Kidney (tissue), 14 donors: ENCODE data around the gene CTTN. TPM values are rescaled to one million over a fixed set of nuclear protein-coding genes. Genes with fewer than 3 reads are reported as not detected.

Source experiments
- DNase-seq, 5 donors: peaks; one replicate each; pipeline ENCODE4 v3.0.0-alpha.2; 2013 to 2020
- FAIRE-seq: peaks from 2 replicates; lab custom pipeline; 2012; peaks lifted over from hg19 to GRCh38; lab: Jason Lieb, UNC
- H3K27ac ChIP-seq, 2 donors: one replicate each; pipeline ENCODE4 v1.7.0; 2013; ENCODE audit warnings: low read depth in 2 of 2, low read length in 2 of 2, inconsistent platforms in 1 of 2
- H3K27me3 ChIP-seq: one replicate; pipeline ENCODE4 v1.7.1; 2013; ENCODE audit warnings: low read length, inconsistent platforms; ENCODE audit not compliant: control insufficient read depth, insufficient read depth
- H3K36me3 ChIP-seq, 3 donors: one replicate each; pipeline versions ENCODE4 v1.7.0 to v1.7.1; 2013; ENCODE audit warnings: low read length in 3 of 3, control low read depth in 1 of 3, inconsistent platforms in 1 of 3; ENCODE audit not compliant: insufficient read depth in 3 of 3, control insufficient read depth in 2 of 3
- H3K4me1 ChIP-seq, 3 donors: one replicate each; pipeline versions ENCODE4 v1.7.0 to v1.7.1; 2013; ENCODE audit warnings: low read length in 3 of 3, inconsistent platforms in 1 of 3, low read depth in 1 of 3; ENCODE audit not compliant: control insufficient read depth in 2 of 3, insufficient read depth in 2 of 3
- H3K4me3 ChIP-seq, 3 donors: one replicate each; pipeline versions ENCODE4 v1.7.0 to v1.8.1; 2013; ENCODE audit warnings: low read length in 3 of 3, control low read depth in 1 of 3, inconsistent platforms in 1 of 3
- H3K9ac ChIP-seq, 3 donors: one replicate each; pipeline versions ENCODE4 v1.7.0 to v1.7.1; 2013; ENCODE audit warnings: low read length in 3 of 3, control low read depth in 1 of 3, inconsistent platforms in 1 of 3
- H3K9me3 ChIP-seq, 3 donors: one replicate each; pipeline versions ENCODE4 v1.7.0 to v1.7.1; 2013; ENCODE audit warnings: low read length in 3 of 3, control low read depth in 1 of 3, inconsistent platforms in 1 of 3; ENCODE audit not compliant: control insufficient read depth in 2 of 3, insufficient read depth in 1 of 3
- intact Hi-C: fragments of 100-400 bp; cut with DNase I; formaldehyde crosslinking; loops from one replicate; pipeline ENCODE4 v1.11.1; 2022
- polyA plus RNA-seq: library from polyadenylated mRNA; stranded (reverse); fragments of 350-450 nt; fragmentation: Illumina TruSeq; extraction: RNeasy Lipid Tissue Mini Kit (QIAGEN cat#74804); gene quantifications from one replicate; pipeline ENCODE4 v1.2.3, GENCODE V29; 2014; ENCODE audit warnings: low read depth, low replicate concordance; ENCODE audit not compliant: insufficient read depth
- total RNA-seq: library from RNA; stranded (reverse); fragmentation: NEBNext Ultra II Directional; extraction: Animal tissue kit (Norgen Biotek cat#: 25700); gene quantifications from one replicate; pipeline ENCODE4 v1.2.1, GENCODE V29; 2021
- TF ChIP-seq, protein P1 (sequence below): IDR thresholded peaks from 3 replicates; pipeline ENCODE4 v1.5.1; 2012; ENCODE audit warnings: mild to moderate bottlenecking, moderate library complexity, borderline replicate concordance; ENCODE audit not compliant: insufficient read depth; ENCODE audit errors: extremely low read depth
- donor health status: control.
- donor health status: control.
- donor health status: control.
- donor health status: control.
- donor health status: control.
- donor health status: DM: yes; HTN: yes; CAD: no.
- donor health status: Normal renal cell carcinoma (clear cell type).

Gene CTTN
- total and polyA plus RNA-seq, 2 donors from 2014 or later = 84.9 to 316 TPM

GRCh38 chr11:70353900-70354568 lies 44.3 kb upstream of the CTTN start:
- TF ChIP-seq, protein P1, sequence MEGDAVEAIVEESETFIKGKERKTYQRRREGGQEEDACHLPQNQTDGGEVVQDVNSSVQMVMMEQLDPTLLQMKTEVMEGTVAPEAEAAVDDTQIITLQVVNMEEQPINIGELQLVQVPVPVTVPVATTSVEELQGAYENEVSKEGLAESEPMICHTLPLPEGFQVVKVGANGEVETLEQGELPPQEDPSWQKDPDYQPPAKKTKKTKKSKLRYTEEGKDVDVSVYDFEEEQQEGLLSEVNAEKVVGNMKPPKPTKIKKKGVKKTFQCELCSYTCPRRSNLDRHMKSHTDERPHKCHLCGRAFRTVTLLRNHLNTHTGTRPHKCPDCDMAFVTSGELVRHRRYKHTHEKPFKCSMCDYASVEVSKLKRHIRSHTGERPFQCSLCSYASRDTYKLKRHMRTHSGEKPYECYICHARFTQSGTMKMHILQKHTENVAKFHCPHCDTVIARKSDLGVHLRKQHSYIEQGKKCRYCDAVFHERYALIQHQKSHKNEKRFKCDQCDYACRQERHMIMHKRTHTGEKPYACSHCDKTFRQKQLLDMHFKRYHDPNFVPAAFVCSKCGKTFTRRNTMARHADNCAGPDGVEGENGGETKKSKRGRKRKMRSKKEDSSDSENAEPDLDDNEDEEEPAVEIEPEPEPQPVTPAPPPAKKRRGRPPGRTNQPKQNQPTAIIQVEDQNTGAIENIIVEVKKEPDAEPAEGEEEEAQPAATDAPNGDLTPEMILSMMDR = no peak
- FAIRE-seq = no peak

GRCh38 chr11:70354629-70355028 lies 43.7 kb upstream of the CTTN start:
- Histone ChIP-seq H3K36me3 (peaks cover 7 to 39% (median 24%) of the 10 kb centered on the region in 3 donors), H3K27ac (no peak overlapping the region), H3K27me3 (no peaks in the 10 kb centered on the region), H3K9ac (no peak overlapping the region), H3K4me3 (no peak overlapping the region), H3K9me3 (no peaks in the 10 kb centered on the region), H3K4me1 (no peaks in the 10 kb centered on the region)
- TF ChIP-seq, protein P1 = no peak
- no peak for DNase-seq
- intact Hi-C loops = no loop called here
- FAIRE-seq = no peak

More at GRCh38 chr11:70353900-70354568, 44.3 kb upstream of the CTTN start:
- intact Hi-C loops = no loop called here
- no peaks in the 10 kb centered on the region for H3K27me3 ChIP-seq
- no peak overlapping the region for H3K4me3 ChIP-seq
- no peak for DNase-seq
- no peak overlapping the region for H3K9ac ChIP-seq
- no peaks in the 10 kb centered on the region for H3K9me3 ChIP-seq
- H3K36me3 ChIP-seq = peaks cover 7 to 36% (median 26%) of the 10 kb centered on the region in 3 donors
- H3K27ac ChIP-seq = no peak overlapping the region
- no peaks in the 10 kb centered on the region for H3K4me1 ChIP-seq

- FAIRE-seq = no peak
- no peaks in the 10 kb centered on the region for H3K9me3 ChIP-seq
- H3K4me1 ChIP-seq = no peaks in the 10 kb centered on the region
- no peak for DNase-seq
- TF ChIP-seq, protein P1 = no peak
- no peak overlapping the region for H3K9ac ChIP-seq
- H3K36me3 ChIP-seq = peaks cover 7 to 56% (median 35%) of the 10 kb centered on the region in 3 donors
- intact Hi-C loops = no loop called here
- no peaks in the 10 kb centered on the region for H3K27me3 ChIP-seq
- H3K4me3 ChIP-seq = no peak overlapping the region
- no peak overlapping the region for H3K27ac ChIP-seq
These were observed 39.6 kb upstream of the CTTN start for GRCh38 chr11:70358753-70359152.
